GM15510 (cell line): ENCODE results near the gene MYDGF.

Source experiments
- POLR2A ChIP-seq: IDR thresholded peaks from 3 replicates; pipeline ENCODE4 v1.6.1; 2011; ENCODE audit warnings: borderline replicate concordance; ENCODE audit not compliant: insufficient read length; ENCODE audit errors: extremely low read depth

Gene MYDGF

DNA sequence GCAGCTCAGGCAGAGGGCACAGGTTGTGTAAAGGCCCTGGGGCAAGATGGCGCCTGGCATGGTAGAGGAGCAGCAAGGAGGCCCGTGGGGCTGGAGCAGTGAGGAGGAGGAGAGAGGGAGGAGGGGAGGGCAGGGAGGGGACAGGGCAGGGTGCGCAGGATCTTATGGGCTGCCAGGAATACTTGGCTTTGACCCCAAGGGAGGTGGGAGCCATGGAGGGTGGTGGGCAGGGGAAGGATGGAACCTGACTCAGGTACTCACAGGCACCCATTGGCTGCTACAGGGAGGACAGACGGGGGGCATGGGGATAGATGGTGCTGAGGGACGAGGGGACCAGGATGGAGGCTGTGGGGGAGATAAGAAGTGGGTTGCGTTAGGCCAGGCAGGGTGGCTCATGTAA is 27.5 kb downstream of the MYDGF start:
- TF ChIP-seq POLR2A, result no peak

- TF ChIP-seq POLR2A, result no peak
Observed at GRCh38 chr19:4641132-4641531, 29.0 kb downstream of the MYDGF start.

DNA sequence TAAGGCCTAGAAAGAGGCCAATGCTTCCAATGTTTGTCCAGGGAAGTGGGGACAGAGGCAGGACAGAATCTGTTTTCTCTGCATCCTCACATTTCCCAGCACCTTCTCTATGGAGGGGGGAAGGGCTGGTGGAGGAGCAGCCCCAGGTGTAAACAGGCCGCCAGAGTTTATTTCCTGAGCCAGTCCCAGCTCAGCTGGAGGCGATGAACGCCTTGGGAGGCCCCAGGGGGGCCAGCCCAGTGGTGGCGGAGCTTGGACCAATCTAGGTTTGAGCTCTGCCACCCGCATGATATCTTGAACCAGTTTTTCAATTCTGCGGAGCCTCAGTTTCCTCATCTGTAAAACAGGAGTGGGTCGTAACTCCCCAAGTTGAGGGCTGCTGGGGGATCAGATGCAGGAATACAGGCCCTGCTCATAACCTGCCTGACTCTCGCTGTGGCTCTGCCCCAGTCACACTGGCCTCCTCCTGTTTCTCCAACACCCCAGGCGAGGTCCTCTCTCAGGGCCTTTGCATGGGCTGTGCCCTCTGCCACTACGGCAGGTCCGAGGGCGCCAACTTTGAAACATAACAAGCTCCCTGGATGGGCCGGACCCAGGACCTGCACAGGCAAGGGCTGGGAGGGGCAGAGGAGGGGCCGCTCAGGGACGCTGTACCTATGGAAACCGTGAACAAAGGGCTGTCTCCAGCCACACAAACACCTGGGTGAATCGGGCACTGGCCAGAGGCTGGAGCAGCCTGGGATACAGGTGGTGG is 29.7 kb downstream of the MYDGF start:
- TF ChIP-seq POLR2A, result no peak

- no peak for TF ChIP-seq POLR2A
Observed at GRCh38 chr19:4639531-4640246, 30.5 kb downstream of the MYDGF start.

GRCh38 chr19:4638828-4639530 is 31.2 kb downstream of the MYDGF start, which contains the start of gene TNFAIP8L1:
Gene TNFAIP8L1 (plus strand): TSS chr19:4639516. CDS start chr19:4651870, 12,354 bp downstream.
- TF ChIP-seq POLR2A, result peak; percentile 27

DNA sequence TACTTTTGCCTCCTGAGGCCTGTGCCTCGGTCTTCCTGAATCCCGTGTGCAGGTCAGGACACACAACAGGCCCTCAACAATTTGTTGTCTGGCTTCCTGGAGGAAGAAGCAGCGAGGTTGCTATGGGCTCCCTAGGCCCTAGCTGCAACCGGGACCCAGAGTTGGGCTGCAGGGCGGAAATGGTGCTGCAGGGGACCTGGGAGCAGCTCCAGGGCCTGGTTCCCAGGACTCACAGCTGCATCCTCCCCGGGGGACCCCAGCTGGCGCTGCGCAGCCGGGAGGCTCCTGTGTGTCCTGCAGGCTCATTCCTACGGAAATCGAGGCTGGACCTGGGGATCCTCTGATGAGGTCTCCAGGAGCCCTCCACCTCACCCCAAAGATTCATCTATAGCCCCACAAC is 31.8 kb downstream of the MYDGF start:
- no peak for TF ChIP-seq POLR2A

GRCh38 chr19:4636761-4637160 is 33.4 kb downstream of the MYDGF start:
- no peak for TF ChIP-seq POLR2A

- no peak for TF ChIP-seq POLR2A
Observed at GRCh38 chr19:4636151-4636717, 33.9 kb downstream of the MYDGF start.

- TF ChIP-seq POLR2A, result no peak
Observed at GRCh38 chr19:4635754-4636116, 34.4 kb downstream of the MYDGF start.

GRCh38 chr19:4633140-4633967 is 36.8 kb downstream of the MYDGF start:
- no peak for TF ChIP-seq POLR2A

- no peak for TF ChIP-seq POLR2A
Observed at GRCh38 chr19:4624733-4625362, 45.3 kb downstream of the MYDGF start.

DNA sequence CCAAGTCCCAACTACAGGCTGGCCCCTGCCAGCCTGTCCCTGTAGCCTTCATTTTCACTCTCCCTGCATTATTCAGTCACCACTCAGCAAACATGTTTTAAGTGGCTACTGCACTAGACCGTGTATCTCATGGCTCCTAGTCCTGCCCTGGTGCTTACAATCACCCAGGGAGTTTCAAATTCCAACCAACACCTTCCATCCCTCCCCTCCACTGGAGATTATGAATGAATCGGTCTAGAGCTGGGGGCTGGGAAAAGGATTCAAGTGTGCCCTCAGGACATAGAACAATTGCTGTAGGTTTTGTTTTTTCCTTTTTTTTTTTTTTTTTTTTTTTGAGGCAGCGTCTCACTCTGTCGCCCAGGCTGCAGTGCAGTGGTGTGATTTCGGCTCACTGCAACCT is 45.8 kb downstream of the MYDGF start:
- TF ChIP-seq POLR2A, result no peak

DNA sequence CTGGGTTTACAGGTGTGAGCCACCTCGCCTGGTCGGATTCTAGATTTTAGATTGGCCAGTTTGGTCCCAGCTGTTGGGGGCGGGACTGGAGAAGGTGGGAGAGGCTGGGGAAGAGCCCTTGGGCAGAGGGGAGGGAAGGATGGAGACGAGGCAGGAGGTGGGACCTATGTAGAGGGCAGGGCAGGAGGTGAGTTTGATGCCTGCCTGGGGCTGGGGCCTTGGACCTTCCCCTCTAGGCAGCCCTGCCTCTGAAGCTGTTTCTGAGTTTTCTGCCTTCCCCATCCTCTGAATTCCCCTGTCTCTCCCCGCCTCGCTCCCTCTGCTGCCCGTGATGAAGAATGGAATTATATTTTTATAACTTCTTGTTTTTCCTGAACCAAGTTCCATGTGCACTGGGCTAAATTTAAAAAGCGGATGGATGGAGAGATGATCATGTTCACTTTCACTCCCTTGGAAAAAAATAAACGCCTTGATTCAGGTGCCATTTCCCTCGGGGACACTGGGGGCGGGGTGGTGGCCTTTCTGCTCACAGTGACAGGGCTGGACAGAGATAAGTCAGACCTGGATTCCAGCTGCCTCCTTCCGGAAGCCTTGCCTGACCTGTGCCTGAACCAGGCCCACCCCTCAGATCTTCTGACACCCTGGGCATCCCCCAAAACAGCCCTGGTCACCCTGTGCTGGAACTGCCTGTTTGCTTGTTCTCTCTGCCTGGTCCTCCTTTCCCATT is 47.3 kb downstream of the MYDGF start:
- TF ChIP-seq POLR2A, result no peak
